ENCODE data around the gene NEB.
"Not testable (repeated sequence)": the region's sequence is repeated elsewhere in the genome, so short reads cannot be mapped to it uniquely, and the experiment has no call there.

DNA sequence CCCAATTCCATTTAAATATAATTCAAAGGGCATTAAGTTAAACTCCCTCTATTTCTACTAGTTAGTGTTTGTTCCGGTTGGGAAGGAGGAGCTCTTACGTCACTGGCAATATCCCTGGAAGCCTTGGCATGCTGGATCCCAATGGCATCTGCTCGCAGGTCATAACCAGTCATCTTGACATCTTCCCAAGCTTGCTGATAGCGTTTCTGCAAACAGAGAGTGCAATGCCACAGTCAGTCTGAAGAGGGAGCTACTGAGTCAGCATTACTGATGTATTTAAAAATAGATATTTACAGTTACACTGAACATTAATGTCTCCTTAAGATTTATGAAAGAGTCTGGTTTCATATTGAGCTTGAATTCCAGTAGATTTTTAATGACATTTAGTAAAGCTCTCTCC lies 132.5 kb downstream of the NEB start:
- TF ChIP-seq RAD21 (IDR thresholded peaks at IDR 0.05; ENCODE audit: low read length); NRF1 (IDR thresholded peaks at IDR 0.05; ENCODE audit: low read depth, low read length); EP300 (IDR thresholded peaks at IDR 0.05; ENCODE audit: borderline replicate concordance in 1 of 2, low read depth in 1 of 2, low read length in 1 of 2); POLR2AphosphoS5 (IDR thresholded peaks at IDR 0.05; ENCODE audit: low read depth, low read length); MXI1 (IDR thresholded peaks at IDR 0.05; ENCODE audit: low read depth, low read length); SIN3A (IDR thresholded peaks at IDR 0.05; ENCODE audit: borderline replicate concordance, low read depth, low read length): not testable (repeated sequence)
- TF ChIP-seq, protein P1, sequence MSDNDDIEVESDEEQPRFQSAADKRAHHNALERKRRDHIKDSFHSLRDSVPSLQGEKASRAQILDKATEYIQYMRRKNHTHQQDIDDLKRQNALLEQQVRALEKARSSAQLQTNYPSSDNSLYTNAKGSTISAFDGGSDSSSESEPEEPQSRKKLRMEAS (IDR thresholded peaks at IDR 0.05; ENCODE audit: low read depth) = not testable (repeated sequence)
- TF ChIP-seq, protein P2, sequence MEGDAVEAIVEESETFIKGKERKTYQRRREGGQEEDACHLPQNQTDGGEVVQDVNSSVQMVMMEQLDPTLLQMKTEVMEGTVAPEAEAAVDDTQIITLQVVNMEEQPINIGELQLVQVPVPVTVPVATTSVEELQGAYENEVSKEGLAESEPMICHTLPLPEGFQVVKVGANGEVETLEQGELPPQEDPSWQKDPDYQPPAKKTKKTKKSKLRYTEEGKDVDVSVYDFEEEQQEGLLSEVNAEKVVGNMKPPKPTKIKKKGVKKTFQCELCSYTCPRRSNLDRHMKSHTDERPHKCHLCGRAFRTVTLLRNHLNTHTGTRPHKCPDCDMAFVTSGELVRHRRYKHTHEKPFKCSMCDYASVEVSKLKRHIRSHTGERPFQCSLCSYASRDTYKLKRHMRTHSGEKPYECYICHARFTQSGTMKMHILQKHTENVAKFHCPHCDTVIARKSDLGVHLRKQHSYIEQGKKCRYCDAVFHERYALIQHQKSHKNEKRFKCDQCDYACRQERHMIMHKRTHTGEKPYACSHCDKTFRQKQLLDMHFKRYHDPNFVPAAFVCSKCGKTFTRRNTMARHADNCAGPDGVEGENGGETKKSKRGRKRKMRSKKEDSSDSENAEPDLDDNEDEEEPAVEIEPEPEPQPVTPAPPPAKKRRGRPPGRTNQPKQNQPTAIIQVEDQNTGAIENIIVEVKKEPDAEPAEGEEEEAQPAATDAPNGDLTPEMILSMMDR (IDR thresholded peaks at IDR 0.05) = not testable (repeated sequence)
- TF ChIP-seq, protein P3, sequence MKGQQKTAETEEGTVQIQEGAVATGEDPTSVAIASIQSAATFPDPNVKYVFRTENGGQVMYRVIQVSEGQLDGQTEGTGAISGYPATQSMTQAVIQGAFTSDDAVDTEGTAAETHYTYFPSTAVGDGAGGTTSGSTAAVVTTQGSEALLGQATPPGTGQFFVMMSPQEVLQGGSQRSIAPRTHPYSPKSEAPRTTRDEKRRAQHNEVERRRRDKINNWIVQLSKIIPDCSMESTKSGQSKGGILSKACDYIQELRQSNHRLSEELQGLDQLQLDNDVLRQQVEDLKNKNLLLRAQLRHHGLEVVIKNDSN (IDR thresholded peaks at IDR 0.05; ENCODE audit: borderline replicate concordance, low read depth) = not testable (repeated sequence)

All from SK-N-SH (cell line).